Spleen (tissue), 11 donors: ENCODE data around the gene MT1H. TPM values are rescaled to one million over a fixed set of nuclear protein-coding genes. Genes with fewer than 3 reads are reported as not detected.
"Not testable (repeated sequence)": the region's sequence is repeated elsewhere in the genome, so short reads cannot be mapped to it uniquely, and the experiment has no call there.

Experiments used
- DNase-seq: peaks from one replicate; pipeline ENCODE4 v3.0.0-alpha.2; 2020
- H3K27ac ChIP-seq, 8 donors: fragments of 200-600 bp; sonication (generic) in 7 of 8; 1 replicate in 4 of 8; 2 replicates in 4 of 8; pipeline versions ENCODE4 v1.5.0 to v1.8.0; 2016 to 2021; ENCODE audit warnings: inconsistent platforms in 4 of 8, mild to moderate bottlenecking in 4 of 8, moderate library complexity in 1 of 8
- H3K27me3 ChIP-seq, 7 donors: fragments of 200-600 bp; sonication (generic) in 6 of 7; replicated peaks in 1 of 7; 1 replicate in 4 of 7; 2 replicates in 3 of 7; pipeline versions ENCODE4 v1.5.0 to v1.8.0; 2016 to 2021; ENCODE audit warnings: inconsistent platforms in 3 of 7, mild to moderate bottlenecking in 1 of 7
- H3K36me3 ChIP-seq, 6 donors: fragments of 200-600 bp; sonication (generic) in 5 of 6; 1 replicate in 4 of 6; 2 replicates in 2 of 6; pipeline versions ENCODE4 v1.5.0 to v1.8.0; 2016 to 2021; ENCODE audit warnings: inconsistent platforms in 2 of 6
- H3K4me1 ChIP-seq, 6 donors: fragments of 200-600 bp; sonication (generic) in 5 of 6; 1 replicate in 3 of 6; 2 replicates in 3 of 6; pipeline versions ENCODE4 v1.5.0 to v1.8.0; 2016 to 2021; ENCODE audit warnings: inconsistent platforms in 3 of 6
- H3K4me3 ChIP-seq, 8 donors: fragments of 200-600 bp; sonication (generic) in 7 of 8; 1 replicate in 4 of 8; 2 replicates in 4 of 8; pipeline versions ENCODE4 v1.5.0 to v1.8.0; 2016 to 2021; ENCODE audit warnings: inconsistent platforms in 4 of 8, mild to moderate bottlenecking in 4 of 8, moderate library complexity in 2 of 8
- H3K9me3 ChIP-seq, 8 donors: fragments of 200-600 bp; sonication (generic) in 7 of 8; 1 replicate in 4 of 8; 2 replicates in 4 of 8; pipeline versions ENCODE4 v1.5.0 to v1.8.0; 2016 to 2021; ENCODE audit warnings: inconsistent platforms in 4 of 8
- CTCF ChIP-seq, 11 experiments: fragments of 200-600 bp in 7 of 11; fragments of 450-650 bp in 4 of 11; sonication (generic) in 4 of 11; IDR thresholded peaks in 8 of 11; conservative IDR thresholded peaks in 3 of 11; 1 replicate in 7 of 11; 2 replicates in 4 of 11; pipeline versions ENCODE4 v1.4.0 to v1.8.0; 2016 to 2021; ENCODE audit warnings: antibody characterized with exemption in 11 of 11, inconsistent platforms in 4 of 11, mild to moderate bottlenecking in 1 of 11
- POLR2A ChIP-seq, 3 donors: fragments of 450-650 bp; IDR thresholded peaks; one replicate each; pipeline ENCODE4 v1.5.1; 2017; ENCODE audit warnings: antibody characterized with exemption in 3 of 3, mild to moderate bottlenecking in 1 of 3
- POLR2AphosphoS5 ChIP-seq, 3 donors: sonication (generic); formaldehyde crosslinking; IDR thresholded peaks; one replicate each; pipeline ENCODE4 v1.5.1; 2017; ENCODE audit warnings: antibody characterized with exemption in 3 of 3
- WGBS, 5 donors: extraction: QIAGEN DNeasy Blood & Tissue Kit in 3 of 5; methylation state at CpG; one replicate each; pipeline versions ENCODE4 v1.1.5 to v1.1.7; 2013 to 2018; 5-methylcytosine and 5-hydroxymethylcytosine counted together
- intact Hi-C: fragments of 100-400 bp; cut with DNase I; formaldehyde crosslinking; loops from one replicate; pipeline ENCODE4 v1.15.0; 2023; ENCODE audit warnings: low total_unique reads
- polyA plus RNA-seq, 3 donors: library from polyadenylated mRNA; stranded (reverse); fragments of 200-250 nt; gene quantifications; one replicate each; pipeline ENCODE4 v1.2.1, GENCODE V29; 2013
- total RNA-seq, 7 donors: library from RNA; depleted of rRNA in 3 of 7; stranded (reverse); fragments of >200 nt in 3 of 7; fragmentation: NEBNext Ultra II Directional in 4 of 7; extraction: Animal tissue kit (Norgen Biotek cat#: 25700) in 4 of 7; gene quantifications; one replicate each; pipeline versions ENCODE4 v1.1.0 to v1.2.1, GENCODE V29; 2016 to 2021
- donor health status: healthy with polysubstance abuse.
- donor health status: DM: no; HTN: no; CAD: no; lungs with moderate emphysema.
- donor health status: DM: no; HTN: no; CAD: no.
- donor health status: Bipolar disorder and iron deficiency.
- donor health status: healthy.
- donor health status: DM: no; HTN: no; CAD: no.
- donor health status: DM: yes; HTN: yes; CAD: no.

MT1H gene
- total and polyA plus RNA-seq, 10 donors = 0.54 to 1.1 (median 0.96) TPM; not detected in 7

DNA sequence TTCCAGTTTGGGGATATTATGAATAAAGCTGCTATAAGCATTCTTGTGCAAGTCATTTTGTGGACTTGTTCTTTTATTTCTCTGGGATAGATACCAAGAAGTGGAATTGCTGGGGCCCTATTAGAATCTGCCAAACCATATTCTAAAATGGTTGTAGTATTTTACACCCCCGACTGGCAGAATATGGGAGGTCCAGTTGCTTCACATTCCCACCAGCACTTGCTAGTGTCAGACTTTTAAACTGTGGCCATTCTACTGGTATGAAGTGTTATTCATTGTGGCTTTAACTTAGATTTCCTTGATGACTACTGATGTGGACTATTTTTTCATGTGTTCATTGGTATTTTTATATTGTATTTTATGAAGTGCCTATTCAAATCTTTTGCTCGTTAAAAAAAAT is 42.2 kb downstream of the MT1H start:
- intact Hi-C loops = no loop called here
- no peak overlapping the region for H3K4me3 ChIP-seq

GRCh38 chr16:56713794-56714193 is 44.2 kb downstream of the MT1H start:
- DNase-seq = no peak
- TF ChIP-seq POLR2AphosphoS5 (IDR thresholded peaks at IDR 0.05) (no peak), POLR2A (IDR thresholded peaks at IDR 0.05) (no peak)
- no peaks in the 10 kb centered on the region for H3K36me3 ChIP-seq
- H3K4me3 ChIP-seq = no peak overlapping the region
- H3K27ac ChIP-seq = no peak overlapping the region
- no peaks in the 10 kb centered on the region for H3K9me3 ChIP-seq
- intact Hi-C loops = no loop called here
- H3K27me3 ChIP-seq = no peaks in the 10 kb centered on the region
- peaks cover 0 to 18% (median 6%) of the 10 kb centered on the region in 6 donors for H3K4me1 ChIP-seq
- 88 to 98% (median 91%) methylated on average over 2 of the region's 2 CpGs for WGBS, 5 donors

More for the DNA sequence above, 42.2 kb downstream of the MT1H start:
- no peak overlapping the region for H3K27ac ChIP-seq
- peaks cover 0 to 28% (median 8%) of the 10 kb centered on the region in 6 donors for H3K4me1 ChIP-seq
- H3K9me3 ChIP-seq = no peaks in the 10 kb centered on the region
- H3K27me3 ChIP-seq = no peaks in the 10 kb centered on the region
- 89 to 94% (median 91%) methylated on average over 2 of the region's 2 CpGs for WGBS, 5 donors
- H3K36me3 ChIP-seq = no peaks in the 10 kb centered on the region
- no peak for DNase-seq
- TF ChIP-seq CTCF (IDR thresholded peaks at IDR 0.05 in 8 of 11, conservative IDR thresholded peaks at IDR 0.05 in 3 of 11) (no peak), POLR2A (IDR thresholded peaks at IDR 0.05) (no peak), POLR2AphosphoS5 (IDR thresholded peaks at IDR 0.05) (no peak)

GRCh38 chr16:56715126-56715525 is 45.5 kb downstream of the MT1H start:
- intact Hi-C loops = no loop called here
- Histone ChIP-seq H3K4me3 (no peak overlapping the region), H3K4me1 (peaks cover 0 to 5% (median 0%) of the 10 kb centered on the region in 6 donors), H3K36me3 (no peaks in the 10 kb centered on the region), H3K9me3 (no peaks in the 10 kb centered on the region), H3K27ac (no peak overlapping the region), H3K27me3 (no peaks in the 10 kb centered on the region)
- 83 to 93% (median 83%) methylated on average over 4 of the region's 4 CpGs for WGBS, 5 donors
- no peak for DNase-seq
- TF ChIP-seq POLR2AphosphoS5 (IDR thresholded peaks at IDR 0.05) (no peak), CTCF (IDR thresholded peaks at IDR 0.05 in 8 of 11, conservative IDR thresholded peaks at IDR 0.05 in 3 of 11) (no peak), POLR2A (IDR thresholded peaks at IDR 0.05) (no peak)

GRCh38 chr16:56716761-56717160 is 47.1 kb downstream of the MT1H start:
- Histone ChIP-seq H3K9me3 (no peaks in the 10 kb centered on the region), H3K4me1 (no peaks in the 10 kb centered on the region), H3K27ac (peak overlapping the region in 4 of 8 donors; percentile 20 to 50 (median 28)), H3K4me3 (no peak overlapping the region), H3K27me3 (no peaks in the 10 kb centered on the region), H3K36me3 (no peaks in the 10 kb centered on the region)
- DNase-seq = no peak
- intact Hi-C loops = no loop called here
- no peak for TF ChIP-seq CTCF (IDR thresholded peaks at IDR 0.05 in 8 of 11, conservative IDR thresholded peaks at IDR 0.05 in 3 of 11)
- no peak for TF ChIP-seq POLR2A (IDR thresholded peaks at IDR 0.05)
- TF ChIP-seq POLR2AphosphoS5 (IDR thresholded peaks at IDR 0.05) = no peak
- 73 to 86% (median 81%) methylated on average over 3 of the region's 3 CpGs for WGBS, 5 donors

DNA sequence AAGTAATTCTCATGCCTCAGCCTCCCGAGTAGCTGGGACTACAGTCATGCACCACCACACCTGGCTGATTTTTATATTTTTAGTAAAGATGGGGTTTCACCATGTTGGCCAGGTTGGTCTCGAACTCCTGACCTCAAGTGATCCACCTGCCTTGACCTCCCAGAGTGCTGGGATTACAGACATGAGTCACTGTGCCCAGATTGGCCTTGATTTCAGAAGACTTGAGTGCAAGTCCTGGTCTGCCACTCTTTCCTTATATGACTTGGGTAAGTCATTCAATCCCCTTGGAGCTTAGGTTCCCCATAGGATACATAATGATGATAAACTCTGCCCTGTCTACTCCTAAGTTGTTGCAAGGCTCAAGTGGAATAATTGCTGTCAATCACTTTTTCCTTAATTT is 47.9 kb downstream of the MT1H start:
- H3K27ac ChIP-seq, intact Hi-C loops, DNase-seq, H3K4me1 ChIP-seq, H3K9me3 ChIP-seq, H3K27me3 ChIP-seq, H3K4me3 ChIP-seq, H3K36me3 ChIP-seq: not testable (repeated sequence)
- 64 to 72% (median 71%) methylated on average over 2 of the region's 2 CpGs for WGBS, 5 donors

Other genes starting within 250 kb of the MT1H start
- gene AMFR, start 244.3 kb upstream of the MT1H start, total RNA-seq = 100 to 1,000 TPM in 5 of 7 donors, 10 to 100 TPM in 2; 88.5 to 249 (median 126) TPM
- gene AMFR, start 244.3 kb upstream of the MT1H start, polyA plus RNA-seq = 10 to 100 TPM; 48.1 to 74.4 (median 56.2) TPM
- gene NUDT21, start 218.5 kb upstream of the MT1H start, total RNA-seq = 10 to 100 TPM; 52.8 to 93.0 (median 83.2) TPM
- 10 to 100 TPM; 19.4 to 36.8 (median 29.2) TPM for gene NUDT21, start 218.5 kb upstream of the MT1H start, polyA plus RNA-seq
- 10 to 100 TPM; 22.8 to 34.7 (median 30.5) TPM for gene OGFOD1, start 218.3 kb upstream of the MT1H start, total RNA-seq
- gene OGFOD1, start 218.3 kb upstream of the MT1H start, polyA plus RNA-seq = 10 to 100 TPM in 2 of 3 donors, 1 to 10 TPM in 1; 6.9 to 11.6 (median 10.3) TPM
- 10 to 100 TPM; 29.1 to 70.3 (median 52.8) TPM for gene BBS2, start 149.8 kb upstream of the MT1H start, total RNA-seq
- gene BBS2, start 149.8 kb upstream of the MT1H start, polyA plus RNA-seq = 10 to 100 TPM; 22.9 to 52.5 (median 33.3) TPM
- not detected for gene MT4, start 104.7 kb upstream of the MT1H start, total RNA-seq
- gene MT4, start 104.7 kb upstream of the MT1H start, polyA plus RNA-seq = not detected
- under 1 TPM in 1 of 7 donors, not detected in 6; 0.77 TPM for gene MT3, start 80.3 kb upstream of the MT1H start, total RNA-seq
- 10 to 100 TPM in 1 of 3 donors, 1 to 10 TPM in 1, not detected in 1; 1.5 to 11.5 TPM for gene MT3, start 80.3 kb upstream of the MT1H start, polyA plus RNA-seq
- gene MT2A, start 61.2 kb upstream of the MT1H start, total RNA-seq = 10 to 100 TPM; 25.3 to 96.9 (median 43.8) TPM
- gene MT2A, start 61.2 kb upstream of the MT1H start, polyA plus RNA-seq = 100 to 1,000 TPM in 2 of 3 donors, 10 to 100 TPM in 1; 73.3 to 176 (median 112) TPM
- gene MT1E, start 44.0 kb upstream of the MT1H start, total RNA-seq = 10 to 100 TPM in 6 of 7 donors, 1 to 10 TPM in 1; 2.5 to 49.6 (median 19.7) TPM
- gene MT1E, start 44.0 kb upstream of the MT1H start, polyA plus RNA-seq = 10 to 100 TPM; 21.0 to 34.0 (median 33.0) TPM
- 1 to 10 TPM in 6 of 7 donors, under 1 TPM in 1; 0.44 to 6.1 (median 3.5) TPM for gene MT1M, start 37.2 kb upstream of the MT1H start, total RNA-seq
- 10 to 100 TPM in 1 of 3 donors, 1 to 10 TPM in 1, under 1 TPM in 1; 0.93 to 11.8 (median 7.6) TPM for gene MT1M, start 37.2 kb upstream of the MT1H start, polyA plus RNA-seq
- 10 to 100 TPM in 1 of 7 donors, 1 to 10 TPM in 2, not detected in 4; 1.5 to 27.3 (median 1.5) TPM for gene MT1A, start 31.1 kb upstream of the MT1H start, total RNA-seq
- gene MT1A, start 31.1 kb upstream of the MT1H start, polyA plus RNA-seq = 10 to 100 TPM in 1 of 3 donors, 1 to 10 TPM in 2; 1.1 to 14.2 (median 8.5) TPM
- gene MT1B, start 17.9 kb upstream of the MT1H start, total RNA-seq = not detected
- not detected for gene MT1B, start 17.9 kb upstream of the MT1H start, polyA plus RNA-seq
- 10 to 100 TPM in 6 of 7 donors, 1 to 10 TPM in 1; 6.4 to 21.0 (median 13.6) TPM for gene MT1F, start 11.9 kb upstream of the MT1H start, total RNA-seq
- 10 to 100 TPM; 16.6 to 20.1 (median 19.4) TPM for gene MT1F, start 11.9 kb upstream of the MT1H start, polyA plus RNA-seq
- gene MT1G, start 1.7 kb upstream of the MT1H start, total RNA-seq = 1 to 10 TPM in 2 of 7 donors, not detected in 5; 1.1 to 3.9 TPM
- gene MT1G, start 1.7 kb upstream of the MT1H start, polyA plus RNA-seq = 10 to 100 TPM in 2 of 3 donors, 1 to 10 TPM in 1; 3.2 to 12.2 (median 12.1) TPM
- gene MT1X, start 12.7 kb downstream of the MT1H start, total RNA-seq = 10 to 100 TPM; 13.0 to 28.7 (median 19.4) TPM
- gene MT1X, start 12.7 kb downstream of the MT1H start, polyA plus RNA-seq = 100 to 1,000 TPM in 1 of 3 donors, 10 to 100 TPM in 2; 36.1 to 113 (median 44.4) TPM
- gene NUP93, start 60.3 kb downstream of the MT1H start, total RNA-seq = 100 to 1,000 TPM in 1 of 7 donors, 10 to 100 TPM in 6; 29.2 to 102 (median 69.2) TPM
- gene NUP93, start 60.3 kb downstream of the MT1H start, polyA plus RNA-seq = 10 to 100 TPM; 41.1 to 58.3 (median 55.0) TPM
- 1 to 10 TPM in 3 of 7 donors, under 1 TPM in 4; 0.42 to 2.6 (median 0.94) TPM for gene SLC12A3, start 195.4 kb downstream of the MT1H start, total RNA-seq
- gene SLC12A3, start 195.4 kb downstream of the MT1H start, polyA plus RNA-seq = 1 to 10 TPM in 2 of 3 donors, under 1 TPM in 1; 0.46 to 2.3 (median 1.9) TPM